ENCODE data around the gene MRLN. TPM values are rescaled to one million over a fixed set of nuclear protein-coding genes. Genes with fewer than 3 reads are reported as not detected.

Gene MRLN
- total RNA-seq, 1 donor from 2014 or later = not detected

DNA sequence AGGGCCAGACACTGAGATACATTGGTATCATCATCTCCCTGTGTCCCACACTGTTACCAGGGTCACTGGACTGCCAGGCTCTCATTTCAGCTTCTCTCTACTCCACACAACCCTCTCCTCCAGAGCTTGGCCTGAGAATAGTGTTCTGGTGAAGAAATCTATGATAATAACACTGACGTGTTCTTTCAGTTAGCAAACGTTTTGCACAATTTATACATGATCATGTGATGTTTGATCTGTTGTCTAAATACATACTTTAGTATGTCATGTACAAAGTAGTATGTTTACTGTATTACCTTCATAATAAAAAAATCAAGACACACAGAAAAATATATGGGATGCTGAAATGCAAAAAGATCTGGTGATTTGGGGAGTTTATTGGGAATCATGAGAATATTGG is 48.6 kb downstream of the MRLN start:
- H3K27me3 ChIP-seq (ENCODE audit: low read depth) = peaks cover 19% of the 10 kb centered on the region
- H3K36me3 ChIP-seq = no peaks in the 10 kb centered on the region
- H3K4me3 ChIP-seq = no peak overlapping the region
- intact Hi-C loops (cut with micrococcal nuclease) = no loop called here
- H3K4me1 ChIP-seq = peaks cover 13% of the 10 kb centered on the region
- TF ChIP-seq, protein P1, sequence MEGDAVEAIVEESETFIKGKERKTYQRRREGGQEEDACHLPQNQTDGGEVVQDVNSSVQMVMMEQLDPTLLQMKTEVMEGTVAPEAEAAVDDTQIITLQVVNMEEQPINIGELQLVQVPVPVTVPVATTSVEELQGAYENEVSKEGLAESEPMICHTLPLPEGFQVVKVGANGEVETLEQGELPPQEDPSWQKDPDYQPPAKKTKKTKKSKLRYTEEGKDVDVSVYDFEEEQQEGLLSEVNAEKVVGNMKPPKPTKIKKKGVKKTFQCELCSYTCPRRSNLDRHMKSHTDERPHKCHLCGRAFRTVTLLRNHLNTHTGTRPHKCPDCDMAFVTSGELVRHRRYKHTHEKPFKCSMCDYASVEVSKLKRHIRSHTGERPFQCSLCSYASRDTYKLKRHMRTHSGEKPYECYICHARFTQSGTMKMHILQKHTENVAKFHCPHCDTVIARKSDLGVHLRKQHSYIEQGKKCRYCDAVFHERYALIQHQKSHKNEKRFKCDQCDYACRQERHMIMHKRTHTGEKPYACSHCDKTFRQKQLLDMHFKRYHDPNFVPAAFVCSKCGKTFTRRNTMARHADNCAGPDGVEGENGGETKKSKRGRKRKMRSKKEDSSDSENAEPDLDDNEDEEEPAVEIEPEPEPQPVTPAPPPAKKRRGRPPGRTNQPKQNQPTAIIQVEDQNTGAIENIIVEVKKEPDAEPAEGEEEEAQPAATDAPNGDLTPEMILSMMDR (IDR thresholded peaks at IDR 0.05; ENCODE audit: borderline replicate concordance) = no peak
- no peaks in the 10 kb centered on the region for H3K9me3 ChIP-seq (replicated peaks)
- no peak for DNase-seq
- no peak overlapping the region for H3K27ac ChIP-seq (replicated peaks)

DNA sequence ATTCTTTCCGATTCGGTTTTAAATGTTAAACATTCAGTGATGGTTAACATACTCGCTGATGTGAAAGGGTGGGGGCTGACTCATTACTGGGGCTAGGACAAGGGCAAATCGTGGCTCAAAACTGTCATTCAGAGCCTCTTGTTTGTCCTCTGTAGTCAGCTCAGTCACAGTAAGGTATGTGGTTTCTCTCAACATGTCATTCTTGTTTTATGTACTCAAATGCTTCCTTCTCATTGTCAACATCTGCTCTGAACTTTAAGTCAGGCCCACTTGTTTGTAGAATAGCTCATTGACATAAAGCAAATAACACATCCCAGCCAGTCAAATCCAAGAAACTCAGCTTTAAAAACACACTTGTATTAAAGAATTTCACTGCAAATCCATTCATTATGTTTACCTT is 50.9 kb downstream of the MRLN start:
- TF ChIP-seq, protein P1 (IDR thresholded peaks at IDR 0.05; ENCODE audit: borderline replicate concordance) = no peak
- intact Hi-C loops (cut with micrococcal nuclease) = no loop called here
- no peak for DNase-seq

DNA sequence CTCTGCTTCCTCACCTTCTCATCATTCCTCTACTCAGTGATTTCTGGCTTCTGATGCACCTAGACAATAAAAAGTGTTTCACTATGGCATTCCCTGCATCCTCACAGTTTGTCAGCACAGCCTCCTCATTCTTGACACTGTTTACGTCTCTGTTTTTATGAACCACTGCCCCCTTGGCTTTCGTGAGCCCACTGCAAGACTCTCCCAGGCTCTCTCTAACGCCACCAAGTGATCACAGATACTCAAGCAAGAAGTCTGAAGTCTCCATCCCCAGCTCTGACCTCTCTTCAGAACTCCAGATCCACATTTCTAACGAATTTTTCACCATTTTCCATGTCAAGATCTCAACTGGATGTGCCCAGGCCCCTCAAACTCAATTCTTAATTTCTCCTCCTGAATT is 52.5 kb downstream of the MRLN start:
- Histone ChIP-seq H3K27me3 (ENCODE audit: low read depth) (no peaks in the 10 kb centered on the region), H3K9me3 (replicated peaks) (no peaks in the 10 kb centered on the region)

More for the DNA sequence above, 50.9 kb downstream of the MRLN start:
- Histone ChIP-seq H3K27me3 (ENCODE audit: low read depth) (no peaks in the 10 kb centered on the region), H3K36me3 (no peaks in the 10 kb centered on the region), H3K4me3 (no peak overlapping the region), H3K4me1 (no peaks in the 10 kb centered on the region), H3K9me3 (replicated peaks) (no peaks in the 10 kb centered on the region), H3K27ac (replicated peaks) (no peak overlapping the region)

DNA sequence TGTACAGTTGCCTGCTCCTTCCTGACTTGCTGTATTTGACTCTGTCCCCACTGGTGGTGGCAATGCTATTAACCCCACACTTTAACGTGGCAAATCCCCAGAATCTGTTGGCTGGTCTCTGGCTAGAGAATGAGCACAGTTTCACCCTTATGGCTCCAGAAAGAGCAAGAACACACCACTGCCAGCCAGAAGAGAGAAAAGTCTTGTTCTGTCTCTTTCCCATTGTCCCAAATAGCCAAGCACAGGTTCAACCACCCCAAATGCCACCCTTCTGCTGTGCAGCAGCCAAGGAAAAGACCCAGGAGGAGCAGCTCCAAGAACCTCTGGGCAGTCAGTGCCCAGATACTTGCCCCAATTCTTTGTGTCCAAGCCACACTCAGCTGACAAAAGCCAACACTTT is 54.9 kb downstream of the MRLN start:
- intact Hi-C loops (cut with micrococcal nuclease) = no loop called here
- Histone ChIP-seq H3K36me3 (no peaks in the 10 kb centered on the region), H3K9me3 (replicated peaks) (no peaks in the 10 kb centered on the region), H3K4me1 (no peaks in the 10 kb centered on the region), H3K4me3 (no peak overlapping the region), H3K27ac (replicated peaks) (no peak overlapping the region), H3K27me3 (ENCODE audit: low read depth) (no peaks in the 10 kb centered on the region)
- DNase-seq = no peak
- TF ChIP-seq, protein P1 (IDR thresholded peaks at IDR 0.05; ENCODE audit: borderline replicate concordance) = no peak

More for the DNA sequence above, 52.5 kb downstream of the MRLN start:
- intact Hi-C loops (cut with micrococcal nuclease) = no loop called here
- DNase-seq = no peak
- no peak overlapping the region for H3K4me3 ChIP-seq
- no peaks in the 10 kb centered on the region for H3K36me3 ChIP-seq
- no peak overlapping the region for H3K27ac ChIP-seq (replicated peaks)
- TF ChIP-seq, protein P1 (IDR thresholded peaks at IDR 0.05; ENCODE audit: borderline replicate concordance) = no peak
- no peaks in the 10 kb centered on the region for H3K4me1 ChIP-seq

DNA sequence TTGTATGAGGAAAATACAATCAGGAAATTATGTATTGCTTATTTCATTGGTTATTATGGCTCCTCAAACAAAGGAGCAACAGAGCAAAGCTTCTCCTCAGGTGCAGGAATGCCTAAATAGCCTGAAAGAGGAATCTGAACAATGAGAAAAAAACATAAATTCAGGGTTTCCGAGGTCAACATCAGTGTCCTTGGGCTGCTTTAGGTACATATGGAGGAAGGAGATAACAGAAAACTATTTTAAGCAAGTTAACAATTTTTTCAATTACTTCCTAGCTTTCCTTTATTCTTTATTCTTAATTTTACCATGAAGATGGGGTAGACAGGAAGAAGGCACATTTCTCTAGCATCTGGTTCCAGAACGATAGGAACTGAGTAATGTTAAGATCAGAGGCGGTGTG is 57.6 kb downstream of the MRLN start:
- no peaks in the 10 kb centered on the region for H3K9me3 ChIP-seq (replicated peaks)
- no peak for DNase-seq
- no peaks in the 10 kb centered on the region for H3K27me3 ChIP-seq (ENCODE audit: low read depth)
- intact Hi-C loops (cut with micrococcal nuclease) = no loop called here
- no peak overlapping the region for H3K27ac ChIP-seq (replicated peaks)
- H3K4me1 ChIP-seq = no peaks in the 10 kb centered on the region
- TF ChIP-seq, protein P1 (IDR thresholded peaks at IDR 0.05; ENCODE audit: borderline replicate concordance) = no peak
- no peaks in the 10 kb centered on the region for H3K36me3 ChIP-seq
- H3K4me3 ChIP-seq = no peak overlapping the region

DNA sequence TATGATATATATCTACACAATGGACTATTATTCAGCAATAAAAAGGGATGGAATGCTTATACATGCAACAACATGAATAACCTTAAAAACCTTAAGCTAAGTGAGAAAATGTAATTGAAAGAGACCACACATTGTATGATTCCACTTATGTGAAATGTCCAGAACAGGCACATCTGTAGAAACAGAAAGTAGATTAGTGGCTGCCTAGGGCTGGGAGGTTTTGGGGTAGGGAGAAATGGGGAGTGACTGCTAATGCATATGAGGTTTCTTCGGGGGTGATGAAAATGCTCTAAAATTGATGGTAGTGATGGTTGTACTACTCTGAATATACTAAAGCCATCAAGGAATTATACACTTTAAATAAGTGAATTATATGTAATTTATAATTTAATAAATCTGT is 58.3 kb downstream of the MRLN start:
- TF ChIP-seq, protein P1 (IDR thresholded peaks at IDR 0.05; ENCODE audit: borderline replicate concordance) = no peak
- Histone ChIP-seq H3K36me3 (no peaks in the 10 kb centered on the region), H3K9me3 (replicated peaks) (no peaks in the 10 kb centered on the region), H3K27ac (replicated peaks) (no peak overlapping the region), H3K27me3 (ENCODE audit: low read depth) (no peaks in the 10 kb centered on the region), H3K4me1 (no peaks in the 10 kb centered on the region), H3K4me3 (no peak overlapping the region)
- intact Hi-C loops (cut with micrococcal nuclease) = no loop called here
- no peak for DNase-seq

Measured in left ventricle myocardium inferior (tissue), 1 donor.